ENCODE data around the gene RNF26. TPM values are rescaled to one million over a fixed set of nuclear protein-coding genes. Genes with fewer than 3 reads are reported as not detected.
A peak's percentile ranks its signal among the peaks of the same experiment; 100 is the strongest.

RNF26 gene
- total RNA-seq, 2 experiments from 2014 or later: 30.2 to 31.9 TPM

- H3K36me3 Mint-ChIP-seq (ENCODE audit: low read depth): no peaks in the 10 kb centered on the region
- H3K27ac Mint-ChIP-seq: no peak overlapping the region
- peak; percentile 50 for DNase-seq
- CTCF ChIA-PET: interaction anchor here (1.1 to 2.0 kb wide), 6 partner anchors 8 to 111 kb away, joined by 3 to 11 read pairs (median 7); partner anchors contain the start of gene USP2
- peak; percentile 85 for ATAC-seq
- no peak overlapping the region for H3K4me3 Mint-ChIP-seq
- POLR2A ChIA-PET: interaction anchor here (1.0 to 1.2 kb wide), 2 partner anchors 10 to 18 kb away, joined by 3 read pairs; partner anchors contain the start of gene USP2
- intact Hi-C loops (cut with micrococcal nuclease): no loop called here
- H3K27me3 Mint-ChIP-seq: peaks cover 46% of the 10 kb centered on the region
- H3K4me1 Mint-ChIP-seq (ENCODE audit: low read depth): peaks cover 8% of the 10 kb centered on the region
- no peak for TF ChIP-seq CTCF (IDR thresholded peaks at IDR 0.05)
- H3K9me3 Mint-ChIP-seq: no peaks in the 10 kb centered on the region
Measured at GRCh38 chr11:119363851-119364590, 29.7 kb downstream of the RNF26 start.

DNA sequence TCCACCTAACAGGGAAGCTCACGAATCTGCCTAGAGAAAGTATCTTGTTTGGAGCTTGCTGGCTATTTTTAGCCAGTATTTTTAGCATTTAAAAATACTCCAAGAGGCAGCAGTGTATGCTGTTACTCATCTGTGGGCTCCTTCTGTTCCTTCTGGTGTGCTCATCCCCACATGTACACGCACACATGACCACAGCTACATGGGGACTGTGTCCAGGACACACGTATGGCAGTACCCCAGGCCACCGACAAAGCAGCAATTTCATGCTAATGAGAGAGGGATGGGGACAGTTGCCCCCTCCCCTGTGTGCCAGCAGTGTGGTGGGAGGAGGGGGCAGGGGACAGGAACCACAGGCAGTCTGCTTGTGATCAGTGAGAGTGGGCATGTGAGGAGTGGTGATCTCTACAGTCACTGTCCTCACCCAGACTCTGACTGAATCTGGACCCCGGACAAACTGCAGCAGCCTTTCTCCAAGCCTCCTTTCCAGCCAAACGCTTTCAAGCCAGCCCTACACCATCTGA lies 30.8 kb downstream of the RNF26 start:
- intact Hi-C loops (cut with micrococcal nuclease): no loop called here
- H3K36me3 Mint-ChIP-seq (ENCODE audit: low read depth): no peaks in the 10 kb centered on the region
- peaks cover 50% of the 10 kb centered on the region for H3K27me3 Mint-ChIP-seq
- DNase-seq (no peak), ATAC-seq (no peak)
- no peak overlapping the region for H3K4me3 Mint-ChIP-seq
- no peaks in the 10 kb centered on the region for H3K9me3 Mint-ChIP-seq
- no peak for TF ChIP-seq CTCF (IDR thresholded peaks at IDR 0.05)
- H3K27ac Mint-ChIP-seq: no peak overlapping the region
- H3K4me1 Mint-ChIP-seq (ENCODE audit: low read depth): peaks cover 8% of the 10 kb centered on the region
- CTCF ChIA-PET: interaction anchor here (1.1 to 2.0 kb wide), 6 partner anchors 9 to 110 kb away, joined by 3 to 11 read pairs (median 7); partner anchors contain the start of gene USP2
- POLR2A ChIA-PET: interaction anchor here (1.0 to 1.2 kb wide), 2 partner anchors 9 to 16 kb away, joined by 3 read pairs; partner anchors contain the start of gene USP2

DNA sequence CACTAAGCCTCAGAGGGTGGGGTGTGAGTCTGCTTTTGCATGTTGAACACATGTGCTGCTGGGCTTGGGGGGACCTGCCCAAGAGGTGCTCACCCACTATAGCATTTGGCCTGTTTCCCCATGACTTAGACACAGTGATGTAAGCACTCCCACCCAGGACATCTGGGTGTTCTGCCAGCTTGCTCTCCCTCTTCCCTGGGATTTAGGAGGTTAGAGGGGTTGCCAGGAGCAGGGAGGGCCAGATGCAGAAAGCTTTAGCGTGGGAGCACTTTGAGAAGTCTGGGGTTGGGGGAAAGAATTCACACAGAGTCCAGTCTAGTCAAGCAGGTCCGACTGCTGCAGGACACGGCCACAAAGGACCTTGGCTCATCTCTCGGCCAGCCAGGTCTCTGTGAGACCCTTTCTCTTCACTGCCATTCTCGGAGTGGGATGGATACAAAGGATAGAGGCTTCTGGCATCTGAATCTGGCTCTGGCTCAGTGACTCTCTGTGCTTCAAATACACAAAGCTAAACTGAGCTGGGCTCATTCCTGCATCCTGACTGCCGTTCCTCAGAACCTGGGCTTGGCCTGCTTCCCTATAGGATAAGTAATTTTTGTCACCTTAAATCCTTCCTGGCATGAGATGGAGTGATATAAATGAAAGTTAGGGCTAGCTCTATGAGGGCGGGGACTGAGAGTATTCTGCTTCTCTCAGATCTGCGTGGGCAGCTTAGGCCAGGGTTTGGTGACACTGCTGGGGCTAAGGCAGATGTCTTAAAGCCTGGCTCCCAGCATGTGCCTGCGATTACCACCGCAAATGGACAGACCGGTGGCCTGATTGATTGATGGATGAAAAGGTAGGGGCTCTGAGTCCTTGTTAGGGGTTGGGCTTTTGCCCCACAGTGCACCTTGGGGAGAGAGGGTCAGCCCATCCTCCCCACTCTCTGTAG lies 32.6 kb downstream of the RNF26 start:
- Mint-ChIP-seq H3K36me3 (ENCODE audit: low read depth) (no peaks in the 10 kb centered on the region), H3K4me3 (no peak overlapping the region), H3K27me3 (peaks cover 48% of the 10 kb centered on the region), H3K9me3 (no peaks in the 10 kb centered on the region), H3K4me1 (ENCODE audit: low read depth) (peaks cover 6% of the 10 kb centered on the region), H3K27ac (no peak overlapping the region)
- intact Hi-C loops (cut with micrococcal nuclease): no loop called here
- ATAC-seq: no peak
- TF ChIP-seq CTCF (IDR thresholded peaks at IDR 0.05): no peak
- POLR2A ChIA-PET: no interaction called here
- CTCF ChIA-PET: interaction anchor here (1.1 to 6.4 kb wide), 3 partner anchors 10 to 27 kb away, joined by 3 to 55 read pairs (median 6); no protein-coding TSS in a partner anchor
- DNase-seq: no peak

DNA sequence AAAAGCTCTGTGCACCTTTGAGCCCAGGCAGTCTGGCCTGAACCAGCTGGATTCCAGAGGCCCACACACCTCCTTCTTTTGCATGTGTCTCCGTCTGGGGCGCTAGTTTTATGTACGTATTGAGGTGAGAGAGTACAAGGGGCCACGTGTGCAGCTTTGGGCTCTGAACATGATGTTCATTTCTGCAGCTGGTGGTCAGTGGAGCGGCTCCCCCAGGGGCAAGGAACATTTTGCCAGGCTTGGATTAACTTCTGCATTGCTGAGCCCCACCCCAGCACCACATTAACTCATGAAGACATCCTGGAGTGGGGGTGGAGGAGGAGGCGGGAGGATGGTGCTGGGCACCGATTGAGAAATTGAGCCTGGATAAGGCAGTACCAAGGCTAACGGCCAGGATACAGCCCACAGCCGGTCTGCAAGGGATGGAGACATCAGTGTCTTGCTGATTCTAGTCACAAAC lies 33.4 kb downstream of the RNF26 start:
- ChIA-PET POLR2A (interaction anchor here (0.7 kb wide), 1 partner anchor 44 kb away, joined by 3 read pairs; no protein-coding TSS in a partner anchor), CTCF (interaction anchor here (1.0 to 6.4 kb wide), 4 partner anchors 11 to 45 kb away, joined by 3 to 55 read pairs (median 4); no protein-coding TSS in a partner anchor)
- DNase-seq (no peak), ATAC-seq (no peak)
- TF ChIP-seq CTCF (IDR thresholded peaks at IDR 0.05): no peak
- intact Hi-C loops (cut with micrococcal nuclease): no loop called here
- Mint-ChIP-seq H3K27ac (no peak overlapping the region), H3K4me3 (no peak overlapping the region), H3K4me1 (ENCODE audit: low read depth) (peaks cover 6% of the 10 kb centered on the region), H3K9me3 (no peaks in the 10 kb centered on the region), H3K36me3 (ENCODE audit: low read depth) (no peaks in the 10 kb centered on the region), H3K27me3 (peaks cover 41% of the 10 kb centered on the region)
